T-helper 1 cell (primary cell): ENCODE results near the gene ALDH5A1.
"Not testable (repeated sequence)": the region's sequence is repeated elsewhere in the genome, so short reads cannot be mapped to it uniquely, and the experiment has no call there.

Experiments
- DNase-seq, 5 donors: peaks; one replicate each; pipeline ENCODE4 v3.0.0-alpha.2; 2012 to 2020

The ALDH5A1 gene

DNA sequence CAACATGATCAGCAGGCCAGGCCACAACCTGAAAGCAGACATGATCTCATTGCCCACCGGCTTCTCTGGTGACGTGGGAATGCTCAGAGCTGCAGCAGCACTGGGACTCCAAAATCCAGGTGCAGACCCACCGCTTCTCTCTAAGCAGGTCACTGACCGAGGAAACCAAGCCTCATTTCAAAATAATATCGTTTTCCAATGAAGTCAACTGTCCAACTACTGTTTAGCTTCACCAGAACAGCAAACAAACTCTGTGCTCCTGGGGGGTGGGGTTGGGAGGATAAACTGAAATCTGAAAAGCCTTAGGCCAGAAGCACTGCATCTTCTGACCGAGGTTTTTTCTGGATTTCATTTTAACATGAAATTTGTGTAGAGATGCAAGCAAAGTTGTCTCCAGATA lies 5.3 kb upstream of the ALDH5A1 start, which contains the start of gene GPLD1:
Gene GPLD1 (minus strand): TSS at position 109 of the 400 bp plus-strand sequence. CDS start 67 bp downstream, at position 42.
- DNase-seq, result no peak

DNA sequence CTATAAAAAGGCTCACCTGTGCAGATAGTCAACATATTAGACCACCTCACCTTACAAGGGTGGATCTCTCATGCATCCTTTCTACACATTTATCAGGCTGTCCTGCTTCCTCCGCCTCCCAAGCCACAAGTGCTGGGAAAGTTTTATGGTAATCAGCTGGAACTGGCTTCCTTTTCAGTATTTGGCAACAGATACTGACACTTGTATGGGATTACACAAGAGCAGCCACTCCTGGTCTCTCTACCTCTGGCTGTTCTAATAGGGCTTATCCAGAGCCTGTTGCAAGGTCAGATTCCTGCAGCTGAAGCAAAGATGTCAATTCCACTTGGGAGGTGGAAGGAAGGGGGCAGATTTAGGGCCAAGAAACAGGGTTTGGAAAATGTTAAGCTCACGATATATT lies 4.9 kb upstream of the ALDH5A1 start:
- DNase-seq, result no peak

DNA sequence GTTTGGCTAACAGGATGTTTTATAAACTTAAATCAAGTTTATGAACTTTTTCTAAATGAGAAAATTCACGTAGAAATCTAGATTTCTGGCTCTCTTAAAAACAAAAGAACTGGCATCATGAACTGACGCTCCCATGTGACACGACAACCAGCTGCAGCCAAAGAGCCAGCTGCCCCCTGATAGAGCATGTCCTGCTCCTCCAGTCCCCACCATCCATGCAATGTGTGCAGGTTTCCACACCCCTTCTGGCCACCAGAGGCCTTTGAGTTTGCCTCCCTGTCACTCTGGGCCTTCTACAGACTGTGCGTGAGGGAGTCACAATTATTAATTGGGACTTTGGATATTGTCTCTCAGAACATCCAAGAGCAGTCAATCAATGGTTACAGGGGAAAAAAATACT lies 3.8 kb upstream of the ALDH5A1 start:
- DNase-seq, result no peak

DNA sequence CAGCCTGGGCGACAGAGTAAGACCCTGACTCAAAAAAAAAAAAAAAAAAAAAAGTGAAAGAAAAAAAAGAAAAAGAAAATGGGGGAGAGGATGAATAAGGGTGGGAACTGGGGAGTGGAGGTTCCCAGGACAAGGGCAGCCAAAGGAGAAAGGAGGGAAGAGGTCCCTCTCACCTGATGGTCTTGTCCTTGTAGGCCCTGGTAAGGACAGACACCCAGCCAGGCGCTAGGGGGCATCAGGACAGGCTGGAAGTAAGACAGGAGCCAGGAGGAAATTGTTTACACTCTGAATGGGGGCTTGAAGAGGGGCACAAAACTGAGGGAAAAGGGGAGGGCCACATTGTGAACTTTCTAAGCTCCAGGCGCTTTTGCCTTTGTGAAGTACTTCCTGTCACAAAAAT lies 2.3 kb upstream of the ALDH5A1 start:
- DNase-seq, result no peak

GRCh38 chr6:24493945-24494820 lies 586 bp upstream of the ALDH5A1 start:
- DNase-seq, result no peak

DNA sequence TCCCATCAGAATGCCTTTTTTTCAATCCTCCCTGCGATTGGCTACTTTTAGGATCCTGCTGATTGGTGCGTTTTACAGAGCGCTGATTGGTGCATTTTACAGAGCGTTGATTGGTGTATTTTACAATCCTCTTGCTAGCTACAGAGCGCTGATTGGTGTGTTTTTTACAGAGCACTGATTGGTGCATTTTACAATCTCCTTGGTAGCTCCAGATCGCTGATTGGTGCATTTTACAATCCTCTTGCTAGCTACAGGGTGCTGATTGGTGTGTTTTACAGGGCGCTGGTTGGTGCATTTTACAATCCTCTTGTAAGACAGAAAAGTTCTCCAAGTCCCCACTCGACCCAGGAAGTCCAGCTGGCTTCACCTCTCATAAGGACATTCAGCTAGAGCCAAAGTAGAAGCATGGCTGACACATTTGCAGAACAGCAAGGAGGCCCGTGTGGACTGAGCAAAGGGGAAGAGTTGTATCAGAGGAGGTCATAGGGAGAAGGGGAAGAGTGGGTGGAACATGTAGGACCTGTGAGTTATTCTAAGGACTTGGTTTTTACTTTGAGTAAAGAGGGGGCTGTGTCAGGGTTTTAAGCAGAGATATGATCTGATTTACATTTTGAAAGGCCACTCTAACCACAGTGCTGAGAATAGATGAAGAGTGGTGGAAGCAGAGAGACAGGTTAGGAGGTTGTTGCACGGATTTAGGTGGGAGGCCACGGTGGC lies 2.6 kb downstream of the ALDH5A1 start:
- no peak for DNase-seq

GRCh38 chr6:24500683-24501082 lies 5.9 kb downstream of the ALDH5A1 start:
- no peak for DNase-seq

- DNase-seq, result no peak
Measured at GRCh38 chr6:24501374-24501773, 6.6 kb downstream of the ALDH5A1 start.

- no peak for DNase-seq
Measured at GRCh38 chr6:24501914-24502313, 7.1 kb downstream of the ALDH5A1 start.

DNA sequence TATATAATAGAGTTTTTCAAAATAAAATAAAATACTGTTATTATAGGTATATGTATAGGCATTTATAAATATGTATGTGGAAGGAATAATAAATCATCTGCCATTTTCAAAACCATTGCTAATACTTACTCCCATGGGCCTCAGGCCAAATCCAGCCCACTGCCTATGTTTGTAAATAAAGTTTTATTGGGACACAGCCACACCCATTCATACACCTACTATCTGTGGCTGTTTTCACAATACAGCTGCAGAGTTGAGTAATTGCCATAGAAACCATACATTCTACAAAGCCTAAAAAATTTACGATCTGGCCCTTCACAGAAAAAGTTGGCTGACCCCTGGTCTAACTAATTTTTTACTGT lies 9.5 kb downstream of the ALDH5A1 start:
- no peak for DNase-seq

DNA sequence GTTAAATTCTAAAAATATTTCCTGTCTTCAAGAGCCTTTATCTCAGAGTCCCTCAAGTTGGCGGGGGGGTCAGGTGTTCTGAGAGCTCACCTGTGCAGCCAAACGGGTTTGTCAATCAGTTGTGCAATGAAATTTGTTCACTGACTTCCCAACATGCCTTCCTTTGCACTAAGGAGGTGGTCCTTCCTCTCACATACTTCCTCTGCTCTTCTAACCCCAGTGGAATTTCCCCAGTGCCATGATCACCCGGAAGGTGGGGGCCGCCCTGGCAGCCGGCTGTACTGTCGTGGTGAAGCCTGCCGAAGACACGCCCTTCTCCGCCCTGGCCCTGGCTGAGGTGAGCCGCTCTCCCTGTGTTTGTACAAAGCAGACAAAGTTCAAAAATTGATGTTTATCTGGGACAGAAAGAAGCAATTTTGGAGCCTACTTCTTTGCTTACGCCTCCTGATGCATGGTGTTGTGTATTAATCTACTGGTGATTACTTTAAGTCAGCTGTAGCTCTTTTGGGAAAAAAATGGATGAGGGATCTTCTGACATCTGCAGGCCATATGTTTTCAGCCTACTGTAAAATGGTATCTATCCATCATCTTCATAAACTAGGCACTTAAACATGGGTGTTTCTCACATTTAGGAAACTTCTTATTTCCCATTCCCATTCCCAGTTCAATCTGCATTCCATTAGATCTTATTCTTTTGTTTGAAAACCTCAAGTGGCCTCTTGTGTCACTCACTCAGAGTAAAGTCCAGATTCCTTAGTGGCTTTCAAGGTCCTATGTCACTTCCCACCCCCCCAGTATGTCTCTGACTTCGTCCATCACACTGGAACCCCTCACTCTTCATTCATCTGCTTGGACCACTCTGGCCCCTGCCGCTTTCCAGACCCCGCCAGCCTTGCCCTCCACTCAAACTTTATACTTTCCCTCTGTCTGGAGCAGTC lies 10.1 kb downstream of the ALDH5A1 start:
- no peak for DNase-seq

DNA sequence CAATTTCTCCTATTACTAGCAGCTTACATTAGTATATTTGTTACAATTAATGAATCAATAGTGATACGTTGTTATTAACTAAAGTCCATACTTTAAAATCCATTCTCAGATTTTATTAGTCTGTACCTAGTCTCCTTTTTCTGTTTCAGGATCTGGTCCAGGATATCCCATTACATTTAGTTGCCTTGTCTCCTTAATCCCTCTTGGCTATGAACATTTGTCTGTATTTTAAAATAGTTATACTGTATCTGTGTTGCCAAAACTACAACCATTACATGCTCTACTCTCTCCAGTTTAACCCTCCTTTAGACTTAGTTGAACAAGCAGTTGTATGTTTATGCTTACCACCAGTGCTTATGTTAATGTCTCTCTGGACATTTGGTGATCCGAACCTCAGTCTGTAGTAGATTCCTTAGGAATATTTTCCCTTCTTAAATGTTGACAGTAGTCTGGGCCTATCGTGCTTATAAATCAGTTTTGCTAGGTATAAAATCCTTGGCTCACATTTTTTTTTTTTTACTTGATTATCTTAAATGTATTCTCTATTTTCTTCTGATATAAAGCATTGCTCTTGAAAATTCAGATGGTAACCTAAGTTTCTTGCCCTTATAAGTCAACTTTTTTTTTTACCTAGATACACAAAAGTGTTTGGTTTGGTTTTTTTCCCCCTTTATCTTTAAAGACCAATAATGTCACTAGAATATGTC lies 12.2 kb downstream of the ALDH5A1 start:
- DNase-seq, result no peak

- not testable (repeated sequence) for DNase-seq
Measured at GRCh38 chr6:24511976-24512375, 17.2 kb downstream of the ALDH5A1 start.

- no peak for DNase-seq
Measured at GRCh38 chr6:24513602-24514001, 18.8 kb downstream of the ALDH5A1 start.

GRCh38 chr6:24517659-24518543 lies 23.1 kb downstream of the ALDH5A1 start:
- no peak for DNase-seq

- peak in 1 of 5 donors; percentile 16 for DNase-seq
Measured at GRCh38 chr6:24520929-24521546, 26.3 kb downstream of the ALDH5A1 start.

DNA sequence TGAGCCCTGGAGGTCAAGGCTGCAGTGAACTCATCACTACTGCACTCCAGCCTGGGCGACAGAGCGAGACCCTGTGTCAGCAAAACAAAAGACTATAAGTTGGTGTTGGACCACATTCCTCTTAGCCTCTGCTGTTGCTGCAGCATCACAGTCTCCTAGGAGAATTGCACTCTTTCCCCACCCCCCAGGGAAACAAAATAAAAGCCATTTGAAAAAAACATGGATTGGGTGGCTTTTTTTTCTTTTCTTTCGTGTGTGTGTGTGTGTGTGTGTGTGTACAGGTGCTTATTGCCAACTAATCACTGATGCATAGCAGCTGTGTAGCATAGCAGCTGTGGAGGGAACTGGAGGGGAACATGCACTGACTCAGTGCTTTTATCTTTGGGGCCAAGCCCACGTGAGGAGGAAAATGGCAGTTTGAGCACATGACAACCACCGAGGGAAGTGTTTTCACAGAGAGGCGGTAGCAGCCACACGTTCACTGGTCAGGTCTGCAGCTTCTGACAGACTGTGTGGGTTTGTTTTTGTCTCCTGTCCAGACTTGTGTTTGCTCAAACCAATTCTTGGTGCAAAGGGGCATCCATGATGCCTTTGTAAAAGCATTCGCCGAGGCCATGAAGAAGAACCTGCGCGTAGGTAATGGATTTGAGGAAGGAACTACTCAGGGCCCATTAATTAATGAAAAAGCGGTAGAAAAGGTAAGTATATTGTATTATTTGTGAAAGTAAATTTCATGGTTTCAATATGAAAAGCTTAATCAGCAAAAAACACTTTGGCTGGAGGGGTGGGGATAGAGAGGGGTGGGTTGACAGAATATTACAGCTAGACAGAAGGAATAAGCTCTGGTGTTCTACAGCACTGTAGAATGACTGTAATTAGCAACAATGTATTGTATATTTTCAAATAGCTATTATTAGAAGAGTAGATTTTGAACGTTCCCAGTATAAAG lies 27.7 kb downstream of the ALDH5A1 start:
- DNase-seq, result no peak

DNA sequence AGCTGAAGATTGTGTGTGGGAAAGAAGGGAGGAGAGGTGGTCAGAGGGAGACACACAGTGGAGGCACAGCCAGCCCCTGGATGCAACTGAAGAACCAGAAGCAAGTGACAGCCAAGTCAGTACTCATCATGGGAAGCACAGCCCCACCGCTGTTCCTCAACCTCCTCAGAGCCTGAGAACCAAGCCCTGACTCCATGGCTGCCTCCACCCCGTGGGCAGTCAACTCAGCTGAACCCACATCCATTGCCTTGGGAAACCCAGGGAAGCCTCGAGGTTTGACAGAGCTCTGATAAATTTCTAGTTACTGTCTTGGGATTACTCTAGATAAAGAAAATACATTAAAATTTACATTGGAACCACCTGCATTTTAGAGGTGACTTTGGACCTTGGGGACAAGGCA lies 29.6 kb downstream of the ALDH5A1 start:
- no peak for DNase-seq

- DNase-seq, result peak in 1 of 5 donors; percentile 16
Measured at GRCh38 chr6:24524805-24525204, 30.0 kb downstream of the ALDH5A1 start.

GRCh38 chr6:24529985-24530384 lies 35.2 kb downstream of the ALDH5A1 start:
- DNase-seq, result no peak
